HepG2 (cell line): ENCODE measurements around the gene TRIM22. TPM values are rescaled to one million over a fixed set of nuclear protein-coding genes. Genes with fewer than 3 reads are reported as not detected.

Experiments used
- ATAC-seq: fragments of 200-7000 bp; cut with Tn5 transposase; 3 replicates; pipeline ENCODE4 v1.9.1; 2020; ENCODE audit warnings: mild to moderate bottlenecking, moderate library complexity
- BruUV-seq: library from RNA; stranded (reverse); fragments of 400-500 nt; replicated peaks from 2 replicates; lab custom pipeline; 2021; lab: Mats Ljungman, UMichigan
- CTCF ChIA-PET: fragments of 300-600 bp; formaldehyde crosslinking; extraction: SDS; loops from one replicate; lab custom pipeline; 2021; ENCODE audit warnings: low total read pairs, inconsistent platforms, low intra/inter-chr PET ratio; lab: Yijun Ruan, JAX
- POLR2A ChIA-PET: fragments of 350-600 bp; sonication (Branson Sonifier 250); formaldehyde crosslinking; loops from one replicate; lab custom pipeline; 2020; ENCODE audit warnings: antibody characterized with exemption, inconsistent platforms; lab: Yijun Ruan, JAX
- DNase-seq: peaks from one replicate; pipeline ENCODE4 v3.0.0-alpha.2; 2015; ENCODE audit warnings: low spot score
- FAIRE-seq: peaks from 3 replicates; lab custom pipeline; 2011; peaks lifted over from hg19 to GRCh38; lab: Jason Lieb, UNC
- H2AFZ ChIP-seq: one replicate; pipeline ENCODE4 v1.6.1; 2011; ENCODE audit warnings: low read length, inconsistent platforms
- H3K27ac ChIP-seq: fragments of 300-600 bp; 3 replicates; pipeline ENCODE4 v1.8.0; 2011; ENCODE audit warnings: mixed run types, mild to moderate bottlenecking, mixed read lengths, low read length, inconsistent platforms; ENCODE audit not compliant: insufficient read depth; ENCODE audit errors: extremely low read length
- H3K27me3 ChIP-seq, 2 experiments: fragments of 200-600 bp in 1 of 2; 2 replicates in 1 of 2; 3 replicates in 1 of 2; pipeline versions ENCODE4 v1.6.0 to v1.8.0; 2011; ENCODE audit warnings: low read length in 2 of 2, mild to moderate bottlenecking in 2 of 2, moderate library complexity in 2 of 2, inconsistent platforms in 1 of 2; ENCODE audit not compliant: insufficient read depth in 2 of 2, control insufficient read depth in 1 of 2
- H3K36me3 ChIP-seq, 2 experiments: fragments of 200-600 bp in 1 of 2; replicated peaks in 1 of 2; 2 replicates in 1 of 2; 3 replicates in 1 of 2; pipeline versions ENCODE4 v1.5.1 to v1.8.0; 2011; ENCODE audit warnings: low read length in 2 of 2, inconsistent platforms in 1 of 2; ENCODE audit not compliant: insufficient read depth in 2 of 2, control insufficient read depth in 1 of 2
- H3K4me1 ChIP-seq: 2 replicates; pipeline ENCODE4 v1.5.1; 2012; ENCODE audit warnings: low read length, inconsistent platforms; ENCODE audit not compliant: insufficient read depth
- H3K4me2 ChIP-seq: 2 replicates; pipeline ENCODE4 v1.6.0; 2011; ENCODE audit warnings: low read depth, low read length, inconsistent platforms
- H3K4me3 ChIP-seq, 3 experiments: fragments of 200-600 bp in 1 of 3; sonication (generic), shearing (Covaris generic) in 1 of 3; replicated peaks in 1 of 3; 2 replicates each; pipeline ENCODE4 v1.5.1; 2011 to 2016; ENCODE audit warnings: low read length in 3 of 3, inconsistent platforms in 2 of 3, low read depth in 2 of 3, mild to moderate bottlenecking in 2 of 3, control low read depth in 1 of 3, mixed read lengths in 1 of 3; ENCODE audit not compliant: insufficient read depth in 1 of 3
- H3K79me2 ChIP-seq: one replicate; pipeline ENCODE4 v1.6.1; 2011; ENCODE audit warnings: low read length, inconsistent platforms; ENCODE audit not compliant: insufficient read depth
- H3K9ac ChIP-seq: 2 replicates; pipeline ENCODE4 v1.6.0; 2011; ENCODE audit warnings: mild to moderate bottlenecking, low read depth, low read length, inconsistent platforms; ENCODE audit not compliant: insufficient read depth
- H3K9me3 ChIP-seq: 2 replicates; pipeline ENCODE4 v1.5.1; 2012; ENCODE audit warnings: mild to moderate bottlenecking, low read length
- H4K20me1 ChIP-seq: 2 replicates; pipeline ENCODE4 v1.6.0; 2011; ENCODE audit warnings: inconsistent platforms, mild to moderate bottlenecking, low read length, moderate library complexity; ENCODE audit not compliant: insufficient read depth
- ELF3 ChIP-seq: IDR thresholded peaks from 2 replicates; pipeline ENCODE4 v1.6.1; 2016; ENCODE audit warnings: missing genetic modification reagents, missing compliant biosample characterization
- FOSL1 ChIP-seq: sonication (generic); formaldehyde crosslinking; IDR thresholded peaks from 2 replicates; pipeline ENCODE4 v1.9.0; 2021; ENCODE audit warnings: missing genetic modification reagents, borderline replicate concordance
- MAFK ChIP-seq, 2 experiments: IDR thresholded peaks in 1 of 2; conservative IDR thresholded peaks in 1 of 2; 2 replicates each; pipeline ENCODE4 v1.6.1; 2011; ENCODE audit warnings: improper control_type of control experiment in 2 of 2, low read length in 2 of 2
- ZNF776 ChIP-seq: sonication (generic); formaldehyde crosslinking; IDR thresholded peaks from 2 replicates; pipeline ENCODE4 v1.4.0; 2020; ENCODE audit warnings: mild to moderate bottlenecking, missing genetic modification reagents
- WGBS: methylation state at CpG from one replicate; pipeline ENCODE4 v1.1.6; 2017; ENCODE audit warnings: low lambda C conversion rate; 5-methylcytosine and 5-hydroxymethylcytosine counted together
- in situ Hi-C: cut with HindIII; loops from 2 replicates; pipeline ENCODE4 v1.10.0; 2017; ENCODE audit warnings: low pct_unique_long_range_greater_than_20kb; ENCODE audit not compliant: extremely low pct_ligation_motif_present
- intact Hi-C: fragments of 100-400 bp; cut with micrococcal nuclease; formaldehyde crosslinking; loops from one replicate; pipeline ENCODE4 v1.10.0; 2022; ENCODE audit not compliant: unreplicated experiment
- polyA plus RNA-seq, 8 experiments: library from polyadenylated mRNA; depleted of rRNA in 3 of 8; stranded (reverse) in 7 of 8; unstranded in 1 of 8; fragments of >200 nt; fragmentation: Illumina TruSeq in 4 of 8; extraction: Trizol in 4 of 8; gene quantifications; 2 replicates each; pipeline versions ENCODE4 v1.2.1 to v1.2.3, GENCODE V29; 2011 to 2016; ENCODE audit warnings: low read depth in 4 of 8, missing spikeins in 1 of 8, mixed read lengths in 1 of 8; ENCODE audit not compliant: insufficient read depth in 1 of 8
- total RNA-seq, 5 experiments: library from RNA; depleted of rRNA; stranded (reverse); fragments of >200 nt; fragmentation: Illumina TruSeq; extraction: Trizol; gene quantifications; 2 replicates each; pipeline ENCODE4 v1.2.3, GENCODE V29; 2016; ENCODE audit warnings: low read depth in 1 of 5
- TF ChIP-seq, protein P1 (sequence below): sonication (generic); formaldehyde crosslinking; IDR thresholded peaks from 2 replicates; pipeline ENCODE4 v1.4.0; 2020; ENCODE audit warnings: missing genetic modification reagents
- TF ChIP-seq, protein P2 (sequence below): sonication (generic); formaldehyde crosslinking; IDR thresholded peaks from 2 replicates; pipeline ENCODE4 v1.5.0; 2020; ENCODE audit warnings: mild to moderate bottlenecking, missing genetic modification reagents
- TF ChIP-seq, protein P3 (sequence below): sonication (generic); formaldehyde crosslinking; IDR thresholded peaks from 2 replicates; pipeline ENCODE4 v1.4.0; 2020; ENCODE audit warnings: mild to moderate bottlenecking, missing genetic modification reagents, borderline replicate concordance
- TF ChIP-seq, protein P4 (sequence below): sonication (generic); formaldehyde crosslinking; IDR thresholded peaks from 2 replicates; pipeline ENCODE4 v1.4.0; 2020; ENCODE audit warnings: missing genetic modification reagents
- TF ChIP-seq, protein P5 (sequence below): sonication (generic); formaldehyde crosslinking; IDR thresholded peaks from 2 replicates; pipeline ENCODE4 v1.4.0; 2020; ENCODE audit warnings: mild to moderate bottlenecking, missing genetic modification reagents, borderline replicate concordance

TRIM22 gene
- total and polyA plus RNA-seq, 2 of the 13 experiments (the other 11 are each of a cell fraction or from before 2014, with no cell fraction given): 2.4 to 3.2 TPM

DNA sequence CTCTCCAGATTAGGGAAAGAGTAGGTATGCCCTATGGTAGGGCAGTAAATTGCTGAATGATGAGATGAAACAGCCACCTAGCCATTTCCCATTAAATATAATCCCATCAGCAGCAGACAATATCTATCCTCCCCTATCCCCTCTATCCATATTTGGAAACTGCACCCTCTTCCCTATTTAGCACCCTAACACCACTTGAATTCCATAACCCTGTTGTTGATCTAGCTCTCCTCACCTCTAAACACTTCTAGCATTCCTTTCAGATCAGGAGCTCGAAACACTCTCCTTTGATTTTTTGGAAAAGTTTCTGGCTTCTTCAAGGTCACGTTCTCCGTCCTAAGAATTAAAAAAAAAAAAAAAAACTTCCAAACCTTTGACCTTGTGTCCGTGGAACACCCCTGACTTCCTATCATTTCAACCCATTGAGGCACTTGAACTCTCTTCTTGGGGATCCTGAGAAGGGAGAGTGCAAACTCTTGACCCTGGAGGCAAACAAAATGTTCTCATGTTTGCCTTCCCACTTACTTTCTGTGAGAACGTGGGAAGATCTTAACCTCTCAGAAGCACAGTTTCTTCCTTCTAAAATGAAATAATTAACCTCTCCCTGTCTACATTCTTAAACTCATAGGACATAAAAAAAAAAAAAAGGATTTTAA, 23.7 kb upstream of the TRIM22 start (continued):
- TF ChIP-seq, protein P1, sequence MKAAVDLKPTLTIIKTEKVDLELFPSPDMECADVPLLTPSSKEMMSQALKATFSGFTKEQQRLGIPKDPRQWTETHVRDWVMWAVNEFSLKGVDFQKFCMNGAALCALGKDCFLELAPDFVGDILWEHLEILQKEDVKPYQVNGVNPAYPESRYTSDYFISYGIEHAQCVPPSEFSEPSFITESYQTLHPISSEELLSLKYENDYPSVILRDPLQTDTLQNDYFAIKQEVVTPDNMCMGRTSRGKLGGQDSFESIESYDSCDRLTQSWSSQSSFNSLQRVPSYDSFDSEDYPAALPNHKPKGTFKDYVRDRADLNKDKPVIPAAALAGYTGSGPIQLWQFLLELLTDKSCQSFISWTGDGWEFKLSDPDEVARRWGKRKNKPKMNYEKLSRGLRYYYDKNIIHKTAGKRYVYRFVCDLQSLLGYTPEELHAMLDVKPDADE (CRISPR knock-in tag): no peak
- no peak for TF ChIP-seq ZNF776 (CRISPR knock-in tag)
- no peak for TF ChIP-seq FOSL1

DNA sequence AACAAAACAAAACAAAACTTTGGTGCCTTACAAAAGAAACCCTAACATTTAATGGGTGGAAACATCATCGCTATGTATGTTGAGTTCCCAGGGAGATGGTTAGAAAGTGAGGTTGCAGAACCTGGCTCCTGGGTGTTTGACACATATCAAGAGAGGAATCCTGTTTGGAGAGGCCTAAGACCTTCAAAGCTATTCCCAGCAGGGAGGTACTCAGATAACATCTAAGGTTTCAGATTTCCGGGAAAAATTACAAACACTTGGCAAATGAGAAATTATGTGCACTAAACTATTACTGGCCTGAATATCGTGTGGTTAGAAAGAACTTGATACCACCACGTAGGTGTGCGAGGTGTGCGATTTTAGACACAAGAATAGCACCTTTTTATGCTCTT, 23.2 kb upstream of the TRIM22 start:
- BruUV-seq: no TSS peak
- H3K4me2 ChIP-seq: no peak overlapping the region
- ATAC-seq (no peak), FAIRE-seq (no peak), DNase-seq (no peak)
- H3K4me3 ChIP-seq: no peak overlapping the region
- in situ Hi-C loops (no loop called here), intact Hi-C loops (no loop called here)
- no peak overlapping the region for H3K9ac ChIP-seq
- no peak overlapping the region for H2AFZ ChIP-seq
- WGBS: 91% methylated on average over 6 of the region's 6 CpGs
- H4K20me1 ChIP-seq: no peaks in the 10 kb centered on the region
- ChIA-PET CTCF (no interaction called here), POLR2A (no interaction called here)
- peaks cover 1 to 5% of the 10 kb centered on the region in 2 experiments; a peak in 3 of 5 replicates for H3K36me3 ChIP-seq
- H3K4me1 ChIP-seq: no peaks in the 10 kb centered on the region
- H3K27ac ChIP-seq: no peak overlapping the region
- no peaks in the 10 kb centered on the region for H3K9me3 ChIP-seq
- no peaks in the 10 kb centered on the region for H3K27me3 ChIP-seq
- H3K79me2 ChIP-seq: no peaks in the 10 kb centered on the region
- TF ChIP-seq MAFK (conservative IDR thresholded peaks at IDR 0.05 in 1 of 2, IDR thresholded peaks at IDR 0.05 in 1 of 2; ENCODE audit: low read length in 2 of 2): no peak
- TF ChIP-seq, protein P2, sequence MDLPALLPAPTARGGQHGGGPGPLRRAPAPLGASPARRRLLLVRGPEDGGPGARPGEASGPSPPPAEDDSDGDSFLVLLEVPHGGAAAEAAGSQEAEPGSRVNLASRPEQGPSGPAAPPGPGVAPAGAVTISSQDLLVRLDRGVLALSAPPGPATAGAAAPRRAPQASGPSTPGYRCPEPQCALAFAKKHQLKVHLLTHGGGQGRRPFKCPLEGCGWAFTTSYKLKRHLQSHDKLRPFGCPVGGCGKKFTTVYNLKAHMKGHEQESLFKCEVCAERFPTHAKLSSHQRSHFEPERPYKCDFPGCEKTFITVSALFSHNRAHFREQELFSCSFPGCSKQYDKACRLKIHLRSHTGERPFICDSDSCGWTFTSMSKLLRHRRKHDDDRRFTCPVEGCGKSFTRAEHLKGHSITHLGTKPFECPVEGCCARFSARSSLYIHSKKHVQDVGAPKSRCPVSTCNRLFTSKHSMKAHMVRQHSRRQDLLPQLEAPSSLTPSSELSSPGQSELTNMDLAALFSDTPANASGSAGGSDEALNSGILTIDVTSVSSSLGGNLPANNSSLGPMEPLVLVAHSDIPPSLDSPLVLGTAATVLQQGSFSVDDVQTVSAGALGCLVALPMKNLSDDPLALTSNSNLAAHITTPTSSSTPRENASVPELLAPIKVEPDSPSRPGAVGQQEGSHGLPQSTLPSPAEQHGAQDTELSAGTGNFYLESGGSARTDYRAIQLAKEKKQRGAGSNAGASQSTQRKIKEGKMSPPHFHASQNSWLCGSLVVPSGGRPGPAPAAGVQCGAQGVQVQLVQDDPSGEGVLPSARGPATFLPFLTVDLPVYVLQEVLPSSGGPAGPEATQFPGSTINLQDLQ: no peak
- TF ChIP-seq ELF3: no peak
- TF ChIP-seq, protein P3, sequence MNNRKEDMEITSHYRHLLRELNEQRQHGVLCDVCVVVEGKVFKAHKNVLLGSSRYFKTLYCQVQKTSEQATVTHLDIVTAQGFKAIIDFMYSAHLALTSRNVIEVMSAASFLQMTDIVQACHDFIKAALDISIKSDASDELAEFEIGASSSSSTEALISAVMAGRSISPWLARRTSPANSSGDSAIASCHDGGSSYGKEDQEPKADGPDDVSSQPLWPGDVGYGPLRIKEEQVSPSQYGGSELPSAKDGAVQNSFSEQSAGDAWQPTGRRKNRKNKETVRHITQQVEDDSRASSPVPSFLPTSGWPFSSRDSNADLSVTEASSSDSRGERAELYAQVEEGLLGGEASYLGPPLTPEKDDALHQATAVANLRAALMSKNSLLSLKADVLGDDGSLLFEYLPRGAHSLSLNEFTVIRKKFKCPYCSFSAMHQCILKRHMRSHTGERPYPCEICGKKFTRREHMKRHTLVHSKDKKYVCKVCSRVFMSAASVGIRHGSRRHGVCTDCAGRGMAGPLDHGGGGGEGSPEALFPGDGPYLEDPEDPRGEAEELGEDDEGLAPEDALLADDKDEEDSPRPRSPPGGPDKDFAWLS: no peak
- TF ChIP-seq, protein P4, sequence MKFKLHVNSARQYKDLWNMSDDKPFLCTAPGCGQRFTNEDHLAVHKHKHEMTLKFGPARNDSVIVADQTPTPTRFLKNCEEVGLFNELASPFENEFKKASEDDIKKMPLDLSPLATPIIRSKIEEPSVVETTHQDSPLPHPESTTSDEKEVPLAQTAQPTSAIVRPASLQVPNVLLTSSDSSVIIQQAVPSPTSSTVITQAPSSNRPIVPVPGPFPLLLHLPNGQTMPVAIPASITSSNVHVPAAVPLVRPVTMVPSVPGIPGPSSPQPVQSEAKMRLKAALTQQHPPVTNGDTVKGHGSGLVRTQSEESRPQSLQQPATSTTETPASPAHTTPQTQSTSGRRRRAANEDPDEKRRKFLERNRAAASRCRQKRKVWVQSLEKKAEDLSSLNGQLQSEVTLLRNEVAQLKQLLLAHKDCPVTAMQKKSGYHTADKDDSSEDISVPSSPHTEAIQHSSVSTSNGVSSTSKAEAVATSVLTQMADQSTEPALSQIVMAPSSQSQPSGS (CRISPR knock-in tag): no peak
- TF ChIP-seq, protein P5, sequence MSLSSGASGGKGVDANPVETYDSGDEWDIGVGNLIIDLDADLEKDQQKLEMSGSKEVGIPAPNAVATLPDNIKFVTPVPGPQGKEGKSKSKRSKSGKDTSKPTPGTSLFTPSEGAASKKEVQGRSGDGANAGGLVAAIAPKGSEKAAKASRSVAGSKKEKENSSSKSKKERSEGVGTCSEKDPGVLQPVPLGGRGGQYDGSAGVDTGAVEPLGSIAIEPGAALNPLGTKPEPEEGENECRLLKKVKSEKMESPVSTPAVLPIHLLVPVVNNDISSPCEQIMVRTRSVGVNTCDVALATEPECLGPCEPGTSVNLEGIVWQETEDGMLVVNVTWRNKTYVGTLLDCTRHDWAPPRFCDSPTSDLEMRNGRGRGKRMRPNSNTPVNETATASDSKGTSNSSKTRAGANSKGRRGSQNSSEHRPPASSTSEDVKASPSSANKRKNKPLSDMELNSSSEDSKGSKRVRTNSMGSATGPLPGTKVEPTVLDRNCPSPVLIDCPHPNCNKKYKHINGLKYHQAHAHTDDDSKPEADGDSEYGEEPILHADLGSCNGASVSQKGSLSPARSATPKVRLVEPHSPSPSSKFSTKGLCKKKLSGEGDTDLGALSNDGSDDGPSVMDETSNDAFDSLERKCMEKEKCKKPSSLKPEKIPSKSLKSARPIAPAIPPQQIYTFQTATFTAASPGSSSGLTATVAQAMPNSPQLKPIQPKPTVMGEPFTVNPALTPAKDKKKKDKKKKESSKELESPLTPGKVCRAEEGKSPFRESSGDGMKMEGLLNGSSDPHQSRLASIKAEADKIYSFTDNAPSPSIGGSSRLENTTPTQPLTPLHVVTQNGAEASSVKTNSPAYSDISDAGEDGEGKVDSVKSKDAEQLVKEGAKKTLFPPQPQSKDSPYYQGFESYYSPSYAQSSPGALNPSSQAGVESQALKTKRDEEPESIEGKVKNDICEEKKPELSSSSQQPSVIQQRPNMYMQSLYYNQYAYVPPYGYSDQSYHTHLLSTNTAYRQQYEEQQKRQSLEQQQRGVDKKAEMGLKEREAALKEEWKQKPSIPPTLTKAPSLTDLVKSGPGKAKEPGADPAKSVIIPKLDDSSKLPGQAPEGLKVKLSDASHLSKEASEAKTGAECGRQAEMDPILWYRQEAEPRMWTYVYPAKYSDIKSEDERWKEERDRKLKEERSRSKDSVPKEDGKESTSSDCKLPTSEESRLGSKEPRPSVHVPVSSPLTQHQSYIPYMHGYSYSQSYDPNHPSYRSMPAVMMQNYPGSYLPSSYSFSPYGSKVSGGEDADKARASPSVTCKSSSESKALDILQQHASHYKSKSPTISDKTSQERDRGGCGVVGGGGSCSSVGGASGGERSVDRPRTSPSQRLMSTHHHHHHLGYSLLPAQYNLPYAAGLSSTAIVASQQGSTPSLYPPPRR (CRISPR knock-in tag): no peak
